HAP-1 (cell line): Measurements from ENCODE around the gene PDCD10.

ENCODE experiments used
- DNase-seq, 2 experiments: peaks; one replicate each; pipeline ENCODE4 v3.0.0-alpha.2; 2016 to 2020; ENCODE audit warnings: low spot score in 2 of 2
- H3K27me3 ChIP-seq: fragments of 250-450 bp; sonication (Bioruptor Pico); 2 replicates; pipeline ENCODE4 v1.5.1; 2020; ENCODE audit warnings: low read depth, mild to moderate bottlenecking, moderate library complexity
- H3K36me3 ChIP-seq: fragments of 250-450 bp; sonication (Bioruptor Pico); replicated peaks from 2 replicates; pipeline ENCODE4 v1.5.1; 2020; ENCODE audit warnings: mild to moderate bottlenecking
- H3K4me1 ChIP-seq: fragments of 250-450 bp; sonication (Bioruptor Pico); 2 replicates; pipeline ENCODE4 v1.5.1; 2020; ENCODE audit warnings: mild to moderate bottlenecking
- H3K4me3 ChIP-seq: fragments of 250-450 bp; sonication (Bioruptor Pico); 2 replicates; pipeline ENCODE4 v1.5.1; 2020; ENCODE audit warnings: mild to moderate bottlenecking, moderate library complexity
- H3K9me3 ChIP-seq: fragments of 250-450 bp; sonication (Bioruptor Pico); 2 replicates; pipeline ENCODE4 v1.5.1; 2020; ENCODE audit warnings: mild to moderate bottlenecking, moderate library complexity
- in situ Hi-C: fragments of 300-500 bp; cut with MboI; formaldehyde crosslinking; loops from 3 replicates; pipeline ENCODE4 v1.14.3; 2020; ENCODE audit warnings: low sequenced_read_pairs, inconsistent platforms, mixed read lengths

Gene PDCD10

GRCh38 chr3:167691366-167691765, 43.3 kb downstream of the PDCD10 start:
- in situ Hi-C loops: no loop called here

GRCh38 chr3:167684388-167684993, 50.2 kb downstream of the PDCD10 start:
- Histone ChIP-seq H3K4me1 (no peaks in the 10 kb centered on the region), H3K27me3 (no peaks in the 10 kb centered on the region), H3K4me3 (no peak overlapping the region), H3K9me3 (no peaks in the 10 kb centered on the region), H3K36me3 (peaks cover 9% of the 10 kb centered on the region; the same call in 1 of the 2 replicates)
- DNase-seq: peak; percentile 44 to 79
- in situ Hi-C loops: loop anchor here (10.0 kb wide), 1 partner anchor 280 kb away; no protein-coding TSS in a partner anchor

More at GRCh38 chr3:167691366-167691765, 43.3 kb downstream of the PDCD10 start:
- Histone ChIP-seq H3K36me3 (peaks cover 3% of the 10 kb centered on the region; the same call in 1 of the 2 replicates), H3K9me3 (no peaks in the 10 kb centered on the region), H3K4me3 (no peak overlapping the region), H3K27me3 (no peaks in the 10 kb centered on the region), H3K4me1 (no peaks in the 10 kb centered on the region)
- no peak for DNase-seq

- Histone ChIP-seq H3K4me3 (no peak overlapping the region), H3K36me3 (peaks cover 9% of the 10 kb centered on the region; the same call in 1 of the 2 replicates), H3K4me1 (no peaks in the 10 kb centered on the region), H3K9me3 (no peaks in the 10 kb centered on the region), H3K27me3 (no peaks in the 10 kb centered on the region)
- in situ Hi-C loops: no loop called here
- no peak for DNase-seq
Observed at GRCh38 chr3:167679526-167679925, 55.2 kb downstream of the PDCD10 start.

GRCh38 chr3:167675848-167676247, 58.8 kb downstream of the PDCD10 start:
- no peaks in the 10 kb centered on the region for H3K9me3 ChIP-seq
- no peak overlapping the region for H3K4me3 ChIP-seq
- no peak for DNase-seq
- H3K27me3 ChIP-seq: no peaks in the 10 kb centered on the region
- in situ Hi-C loops: no loop called here
- H3K36me3 ChIP-seq: no peaks in the 10 kb centered on the region
- no peaks in the 10 kb centered on the region for H3K4me1 ChIP-seq

- Histone ChIP-seq H3K4me1 (no peaks in the 10 kb centered on the region), H3K27me3 (no peaks in the 10 kb centered on the region), H3K36me3 (no peaks in the 10 kb centered on the region), H3K9me3 (no peaks in the 10 kb centered on the region), H3K4me3 (no peak overlapping the region)
- in situ Hi-C loops: no loop called here
- no peak for DNase-seq
Observed at GRCh38 chr3:167673221-167673620, 61.5 kb downstream of the PDCD10 start.

- Histone ChIP-seq H3K27me3 (no peaks in the 10 kb centered on the region), H3K4me3 (no peak overlapping the region), H3K9me3 (no peaks in the 10 kb centered on the region), H3K4me1 (peaks cover 4% of the 10 kb centered on the region; the same call in 1 of the 2 replicates), H3K36me3 (no peaks in the 10 kb centered on the region)
- in situ Hi-C loops: no loop called here
- DNase-seq: no peak
Observed at GRCh38 chr3:167671878-167672427, 62.7 kb downstream of the PDCD10 start.

- Histone ChIP-seq H3K9me3 (no peaks in the 10 kb centered on the region), H3K36me3 (no peaks in the 10 kb centered on the region), H3K4me1 (peaks cover 20% of the 10 kb centered on the region), H3K4me3 (no peak overlapping the region), H3K27me3 (no peaks in the 10 kb centered on the region)
- DNase-seq: no peak
- in situ Hi-C loops: no loop called here
Observed at GRCh38 chr3:167669699-167670098, 65.0 kb downstream of the PDCD10 start.

GRCh38 chr3:167668651-167669050, 66.0 kb downstream of the PDCD10 start:
- Histone ChIP-seq H3K36me3 (no peaks in the 10 kb centered on the region), H3K9me3 (no peaks in the 10 kb centered on the region), H3K4me3 (no peak overlapping the region), H3K4me1 (peaks cover 20% of the 10 kb centered on the region), H3K27me3 (no peaks in the 10 kb centered on the region)
- in situ Hi-C loops: no loop called here
- DNase-seq: no peak

- in situ Hi-C loops: no loop called here
- peak in 1 of 2 experiments; percentile 80 for DNase-seq
- H3K27me3 ChIP-seq: no peaks in the 10 kb centered on the region
- H3K36me3 ChIP-seq: no peaks in the 10 kb centered on the region
- H3K4me1 ChIP-seq: peaks cover 20% of the 10 kb centered on the region
- H3K9me3 ChIP-seq: no peaks in the 10 kb centered on the region
- H3K4me3 ChIP-seq: no peak overlapping the region
Observed at GRCh38 chr3:167666563-167666962, 68.1 kb downstream of the PDCD10 start.

GRCh38 chr3:167662919-167663400, 71.7 kb downstream of the PDCD10 start:
- no peaks in the 10 kb centered on the region for H3K36me3 ChIP-seq
- in situ Hi-C loops: no loop called here
- H3K4me1 ChIP-seq: peaks cover 21% of the 10 kb centered on the region
- H3K9me3 ChIP-seq: no peaks in the 10 kb centered on the region
- no peak for DNase-seq
- no peaks in the 10 kb centered on the region for H3K27me3 ChIP-seq
- no peak overlapping the region for H3K4me3 ChIP-seq

- Histone ChIP-seq H3K4me1 (peaks cover 12% of the 10 kb centered on the region), H3K9me3 (no peaks in the 10 kb centered on the region), H3K36me3 (no peaks in the 10 kb centered on the region), H3K27me3 (no peaks in the 10 kb centered on the region), H3K4me3 (no peak overlapping the region)
- peak; percentile 4 to 17 for DNase-seq
- in situ Hi-C loops: no loop called here
Observed at GRCh38 chr3:167657684-167658225, 76.9 kb downstream of the PDCD10 start.

GRCh38 chr3:167656821-167657220, 77.9 kb downstream of the PDCD10 start:
- no peak overlapping the region for H3K4me3 ChIP-seq
- H3K9me3 ChIP-seq: no peaks in the 10 kb centered on the region
- in situ Hi-C loops: no loop called here
- peaks cover 12% of the 10 kb centered on the region for H3K4me1 ChIP-seq
- no peak for DNase-seq
- no peaks in the 10 kb centered on the region for H3K27me3 ChIP-seq
- no peaks in the 10 kb centered on the region for H3K36me3 ChIP-seq

GRCh38 chr3:167653760-167654159, 80.9 kb downstream of the PDCD10 start, which contains the start of gene WDR49:
Gene WDR49, minus strand, starts transcription at chr3:167653942. Its CDS starts 517 bp downstream, at chr3:167653425.
- in situ Hi-C loops: no loop called here
- Histone ChIP-seq H3K4me1 (peaks cover 12% of the 10 kb centered on the region), H3K9me3 (no peaks in the 10 kb centered on the region), H3K36me3 (no peaks in the 10 kb centered on the region), H3K27me3 (no peaks in the 10 kb centered on the region), H3K4me3 (no peak within 1 kb of the TSS)
- DNase-seq: peak; percentile 61 to 81

GRCh38 chr3:167653155-167653554, 81.5 kb downstream of the PDCD10 start:
- Histone ChIP-seq H3K27me3 (no peaks in the 10 kb centered on the region), H3K4me3 (no peak overlapping the region), H3K4me1 (peaks cover 12% of the 10 kb centered on the region), H3K36me3 (no peaks in the 10 kb centered on the region), H3K9me3 (no peaks in the 10 kb centered on the region)
- in situ Hi-C loops: no loop called here
- DNase-seq: no peak
